ENCODE data around the gene DPY19L1.
"Not testable (repeated sequence)": the region's sequence is repeated elsewhere in the genome, so short reads cannot be mapped to it uniquely, and the experiment has no call there.

DNA sequence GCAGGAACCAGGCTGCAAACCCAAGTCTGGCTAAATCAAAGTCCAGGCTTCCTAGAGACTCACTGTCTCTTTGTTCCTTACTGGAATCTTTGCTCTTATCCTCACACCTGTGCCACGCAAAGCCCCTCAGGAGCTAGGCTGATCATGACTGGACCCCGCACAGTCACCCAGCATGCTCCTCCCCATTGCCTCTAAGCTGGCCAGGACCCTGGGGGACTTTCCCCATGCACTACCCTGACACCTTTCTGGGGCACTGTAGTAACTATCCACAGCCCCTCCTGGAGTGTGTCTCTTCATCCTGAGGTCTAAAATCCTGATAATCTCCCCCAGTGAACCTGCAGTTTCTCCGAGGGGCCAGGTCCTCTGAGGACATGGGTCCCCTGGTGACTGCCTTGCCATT is 21.3 kb upstream of the DPY19L1 start:
- TF ChIP-seq, protein P1, sequence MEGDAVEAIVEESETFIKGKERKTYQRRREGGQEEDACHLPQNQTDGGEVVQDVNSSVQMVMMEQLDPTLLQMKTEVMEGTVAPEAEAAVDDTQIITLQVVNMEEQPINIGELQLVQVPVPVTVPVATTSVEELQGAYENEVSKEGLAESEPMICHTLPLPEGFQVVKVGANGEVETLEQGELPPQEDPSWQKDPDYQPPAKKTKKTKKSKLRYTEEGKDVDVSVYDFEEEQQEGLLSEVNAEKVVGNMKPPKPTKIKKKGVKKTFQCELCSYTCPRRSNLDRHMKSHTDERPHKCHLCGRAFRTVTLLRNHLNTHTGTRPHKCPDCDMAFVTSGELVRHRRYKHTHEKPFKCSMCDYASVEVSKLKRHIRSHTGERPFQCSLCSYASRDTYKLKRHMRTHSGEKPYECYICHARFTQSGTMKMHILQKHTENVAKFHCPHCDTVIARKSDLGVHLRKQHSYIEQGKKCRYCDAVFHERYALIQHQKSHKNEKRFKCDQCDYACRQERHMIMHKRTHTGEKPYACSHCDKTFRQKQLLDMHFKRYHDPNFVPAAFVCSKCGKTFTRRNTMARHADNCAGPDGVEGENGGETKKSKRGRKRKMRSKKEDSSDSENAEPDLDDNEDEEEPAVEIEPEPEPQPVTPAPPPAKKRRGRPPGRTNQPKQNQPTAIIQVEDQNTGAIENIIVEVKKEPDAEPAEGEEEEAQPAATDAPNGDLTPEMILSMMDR (IDR thresholded peaks at IDR 0.05), result not testable (repeated sequence)
- TF ChIP-seq POLR2A (IDR thresholded peaks at IDR 0.05; ENCODE audit: low read depth); POLR2AphosphoS5 (IDR thresholded peaks at IDR 0.05): not testable (repeated sequence)

Measured in esophagus muscularis mucosa (tissue), 3 donors.